HepG2 (cell line): ENCODE measurements around the gene MXRA7. TPM values are rescaled to one million over a fixed set of nuclear protein-coding genes. Genes with fewer than 3 reads are reported as not detected.

Experiments used
- ATAC-seq: fragments of 200-7000 bp; cut with Tn5 transposase; 3 replicates; pipeline ENCODE4 v1.9.1; 2020; ENCODE audit warnings: mild to moderate bottlenecking, moderate library complexity
- BruUV-seq: library from RNA; stranded (reverse); fragments of 400-500 nt; replicated peaks from 2 replicates; lab custom pipeline; 2021; lab: Mats Ljungman, UMichigan
- CTCF ChIA-PET: fragments of 300-600 bp; formaldehyde crosslinking; extraction: SDS; loops from one replicate; lab custom pipeline; 2021; ENCODE audit warnings: low total read pairs, inconsistent platforms, low intra/inter-chr PET ratio; lab: Yijun Ruan, JAX
- POLR2A ChIA-PET: fragments of 350-600 bp; sonication (Branson Sonifier 250); formaldehyde crosslinking; loops from one replicate; lab custom pipeline; 2020; ENCODE audit warnings: antibody characterized with exemption, inconsistent platforms; lab: Yijun Ruan, JAX
- DNase-seq: peaks from one replicate; pipeline ENCODE4 v3.0.0-alpha.2; 2015; ENCODE audit warnings: low spot score
- FAIRE-seq: peaks from 3 replicates; lab custom pipeline; 2011; peaks lifted over from hg19 to GRCh38; lab: Jason Lieb, UNC
- H2AFZ ChIP-seq: one replicate; pipeline ENCODE4 v1.6.1; 2011; ENCODE audit warnings: low read length, inconsistent platforms
- H3K27ac ChIP-seq: fragments of 300-600 bp; 3 replicates; pipeline ENCODE4 v1.8.0; 2011; ENCODE audit warnings: mixed run types, mild to moderate bottlenecking, mixed read lengths, low read length, inconsistent platforms; ENCODE audit not compliant: insufficient read depth; ENCODE audit errors: extremely low read length
- H3K27me3 ChIP-seq, 2 experiments: fragments of 200-600 bp in 1 of 2; 2 replicates in 1 of 2; 3 replicates in 1 of 2; pipeline versions ENCODE4 v1.6.0 to v1.8.0; 2011; ENCODE audit warnings: low read length in 2 of 2, mild to moderate bottlenecking in 2 of 2, moderate library complexity in 2 of 2, inconsistent platforms in 1 of 2; ENCODE audit not compliant: insufficient read depth in 2 of 2, control insufficient read depth in 1 of 2
- H3K36me3 ChIP-seq, 2 experiments: fragments of 200-600 bp in 1 of 2; replicated peaks in 1 of 2; 2 replicates in 1 of 2; 3 replicates in 1 of 2; pipeline versions ENCODE4 v1.5.1 to v1.8.0; 2011; ENCODE audit warnings: low read length in 2 of 2, inconsistent platforms in 1 of 2; ENCODE audit not compliant: insufficient read depth in 2 of 2, control insufficient read depth in 1 of 2
- H3K4me1 ChIP-seq: 2 replicates; pipeline ENCODE4 v1.5.1; 2012; ENCODE audit warnings: low read length, inconsistent platforms; ENCODE audit not compliant: insufficient read depth
- H3K4me2 ChIP-seq: 2 replicates; pipeline ENCODE4 v1.6.0; 2011; ENCODE audit warnings: low read depth, low read length, inconsistent platforms
- H3K4me3 ChIP-seq, 3 experiments: fragments of 200-600 bp in 1 of 3; sonication (generic), shearing (Covaris generic) in 1 of 3; replicated peaks in 1 of 3; 2 replicates each; pipeline ENCODE4 v1.5.1; 2011 to 2016; ENCODE audit warnings: low read length in 3 of 3, inconsistent platforms in 2 of 3, low read depth in 2 of 3, mild to moderate bottlenecking in 2 of 3, control low read depth in 1 of 3, mixed read lengths in 1 of 3; ENCODE audit not compliant: insufficient read depth in 1 of 3
- H3K79me2 ChIP-seq: one replicate; pipeline ENCODE4 v1.6.1; 2011; ENCODE audit warnings: low read length, inconsistent platforms; ENCODE audit not compliant: insufficient read depth
- H3K9ac ChIP-seq: 2 replicates; pipeline ENCODE4 v1.6.0; 2011; ENCODE audit warnings: mild to moderate bottlenecking, low read depth, low read length, inconsistent platforms; ENCODE audit not compliant: insufficient read depth
- H3K9me3 ChIP-seq: 2 replicates; pipeline ENCODE4 v1.5.1; 2012; ENCODE audit warnings: mild to moderate bottlenecking, low read length
- H4K20me1 ChIP-seq: 2 replicates; pipeline ENCODE4 v1.6.0; 2011; ENCODE audit warnings: inconsistent platforms, mild to moderate bottlenecking, low read length, moderate library complexity; ENCODE audit not compliant: insufficient read depth
- BCL3 ChIP-seq: sonication (generic); formaldehyde crosslinking; IDR thresholded peaks from 2 replicates; pipeline ENCODE4 v1.5.1; 2020; ENCODE audit warnings: mild to moderate bottlenecking, missing genetic modification reagents, moderate library complexity
- CCAR2 ChIP-seq: fragments of 200-400 bp; formaldehyde crosslinking; optimal IDR thresholded peaks from 2 replicates; pipeline ENCODE3; 2018; ENCODE audit warnings: low read depth, mild to moderate bottlenecking, low read length, moderate library complexity
- GATA4 ChIP-seq: sonication (generic); IDR thresholded peaks from 2 replicates; pipeline ENCODE4 v1.6.1; 2016; ENCODE audit warnings: antibody characterized with exemption, low read depth, borderline replicate concordance
- KDM3A ChIP-seq: IDR thresholded peaks from 2 replicates; pipeline ENCODE4 v1.6.1; 2018; ENCODE audit warnings: low read depth, missing compliant biosample characterization
- MXI1 ChIP-seq: IDR thresholded peaks from 3 replicates; pipeline ENCODE4 v1.6.1; 2012; ENCODE audit warnings: low read depth, low read length, inconsistent platforms, borderline replicate concordance
- NFRKB ChIP-seq: fragments of 450-650 bp; IDR thresholded peaks from 2 replicates; pipeline ENCODE4 v1.6.1; 2017
- NRL ChIP-seq: sonication (generic); formaldehyde crosslinking; IDR thresholded peaks from 2 replicates; pipeline ENCODE4 v1.5.0; 2020; ENCODE audit warnings: missing genetic modification reagents, mild to moderate bottlenecking, moderate library complexity, borderline replicate concordance
- PCBP2 ChIP-seq: fragments of 200-400 bp; formaldehyde crosslinking; optimal IDR thresholded peaks from 2 replicates; pipeline ENCODE3; 2018; ENCODE audit warnings: low read length, low read depth; ENCODE audit not compliant: poor library complexity, severe bottlenecking
- SMAD1 ChIP-seq: sonication (generic); formaldehyde crosslinking; IDR thresholded peaks from 2 replicates; pipeline ENCODE4 v1.4.0; 2020; ENCODE audit warnings: missing genetic modification reagents, low read depth, mild to moderate bottlenecking, borderline replicate concordance
- SOX5 ChIP-seq: IDR thresholded peaks from 2 replicates; pipeline ENCODE4 v1.6.1; 2016; ENCODE audit warnings: borderline replicate concordance
- SUZ12 ChIP-seq: fragments of 150-350 bp; IDR thresholded peaks from 2 replicates; pipeline ENCODE4 v1.6.1; 2014; ENCODE audit warnings: low read depth, low read length
- TOE1 ChIP-seq: sonication (generic); formaldehyde crosslinking; IDR thresholded peaks from 2 replicates; pipeline ENCODE4 v1.4.0; 2020; ENCODE audit warnings: mild to moderate bottlenecking, missing genetic modification reagents
- ZBED4 ChIP-seq: sonication (generic); formaldehyde crosslinking; IDR thresholded peaks from 2 replicates; pipeline ENCODE4 v1.4.0; 2020; ENCODE audit warnings: missing genetic modification reagents, borderline replicate concordance
- ZMYM2 ChIP-seq: sonication (generic); formaldehyde crosslinking; IDR thresholded peaks from 2 replicates; pipeline ENCODE4 v1.8.0; 2022; ENCODE audit warnings: mild to moderate bottlenecking, missing genetic modification reagents
- ZNF414 ChIP-seq: sonication (generic); formaldehyde crosslinking; IDR thresholded peaks from 2 replicates; pipeline ENCODE4 v1.5.0; 2020; ENCODE audit warnings: missing genetic modification reagents
- ZNF468 ChIP-seq: sonication (generic); formaldehyde crosslinking; IDR thresholded peaks from 2 replicates; pipeline ENCODE4 v1.8.0; 2022; ENCODE audit warnings: mild to moderate bottlenecking, moderate library complexity, missing genetic modification reagents
- ZNF552 ChIP-seq: sonication (generic); formaldehyde crosslinking; IDR thresholded peaks from 2 replicates; pipeline ENCODE4 v1.9.0; 2022; ENCODE audit warnings: missing genetic modification reagents, mild to moderate bottlenecking, borderline replicate concordance
- WGBS: methylation state at CpG from one replicate; pipeline ENCODE4 v1.1.6; 2017; ENCODE audit warnings: low lambda C conversion rate; 5-methylcytosine and 5-hydroxymethylcytosine counted together
- in situ Hi-C: cut with HindIII; loops from 2 replicates; pipeline ENCODE4 v1.10.0; 2017; ENCODE audit warnings: low pct_unique_long_range_greater_than_20kb; ENCODE audit not compliant: extremely low pct_ligation_motif_present
- intact Hi-C: fragments of 100-400 bp; cut with micrococcal nuclease; formaldehyde crosslinking; loops from one replicate; pipeline ENCODE4 v1.10.0; 2022; ENCODE audit not compliant: unreplicated experiment
- polyA plus RNA-seq, 8 experiments: library from polyadenylated mRNA; depleted of rRNA in 3 of 8; stranded (reverse) in 7 of 8; unstranded in 1 of 8; fragments of >200 nt; fragmentation: Illumina TruSeq in 4 of 8; extraction: Trizol in 4 of 8; gene quantifications; 2 replicates each; pipeline versions ENCODE4 v1.2.1 to v1.2.3, GENCODE V29; 2011 to 2016; ENCODE audit warnings: low read depth in 4 of 8, missing spikeins in 1 of 8, mixed read lengths in 1 of 8; ENCODE audit not compliant: insufficient read depth in 1 of 8
- total RNA-seq, 5 experiments: library from RNA; depleted of rRNA; stranded (reverse); fragments of >200 nt; fragmentation: Illumina TruSeq; extraction: Trizol; gene quantifications; 2 replicates each; pipeline ENCODE4 v1.2.3, GENCODE V29; 2016; ENCODE audit warnings: low read depth in 1 of 5

The MXRA7 gene
- total and polyA plus RNA-seq, 2 of the 13 experiments (the other 11 are each of a cell fraction or from before 2014, with no cell fraction given) = 44.8 to 112 TPM

GRCh38 chr17:76681222-76682137 is 29.3 kb downstream of the MXRA7 start (continued):
- TF ChIP-seq ZBED4 (CRISPR knock-in tag) (no peak), CCAR2 (no peak)

- Histone ChIP-seq H3K36me3 (peaks cover 5 to 18% of the 10 kb centered on the region in 2 experiments; a peak in 4 of 5 replicates), H3K27ac (no peak overlapping the region), H3K9ac (no peak overlapping the region), H3K4me1 (peaks cover 29% of the 10 kb centered on the region), H3K4me2 (no peak overlapping the region), H3K4me3 (no peak overlapping the region), H4K20me1 (no peaks in the 10 kb centered on the region), H3K27me3 (no peaks in the 10 kb centered on the region), H3K79me2 (no peaks in the 10 kb centered on the region), H2AFZ (no peak overlapping the region), H3K9me3 (no peaks in the 10 kb centered on the region)
- intact Hi-C loops (no loop called here), in situ Hi-C loops (no loop called here)
- FAIRE-seq (no peak), DNase-seq (peak; percentile 72), ATAC-seq (peak; percentile 68)
- ChIA-PET CTCF (no interaction called here), POLR2A (interaction anchor here (0.9 kb wide), 1 partner anchor 9 kb away, joined by 3 read pairs; no protein-coding TSS in a partner anchor)
- no TSS peak for BruUV-seq
- WGBS = 30% methylated on average over 1 of the region's 1 CpG
- TF ChIP-seq MXI1 (0 out of 3 replicates have a peak, but pooled peaks have one; percentile 10), BCL3 (CRISPR knock-in tag) (no peak), SMAD1 (CRISPR knock-in tag) (no peak), PCBP2 (no peak), ZMYM2 (CRISPR knock-in tag) (0 out of 2 replicates have a peak, but pooled peaks have one; percentile 10), ZNF552 (CRISPR knock-in tag) (no peak), TOE1 (CRISPR knock-in tag) (no peak), SOX5 (CRISPR knock-in tag) (peak; percentile 60; the same call in 1 of the 2 replicates), KDM3A (CRISPR knock-in tag) (no peak), NFRKB (no peak), NRL (CRISPR knock-in tag) (no peak), ZNF414 (no peak), SUZ12 (no peak), GATA4 (no peak), ZNF468 (CRISPR knock-in tag) (no peak)
Observed at GRCh38 chr17:76679239-76679638, 31.5 kb downstream of the MXRA7 start.
